Fibroblast of skin of abdomen (primary cell): ENCODE measurements around the gene COTL1.

Experiments used
- DNase-seq: peaks from one replicate; pipeline ENCODE4 v3.0.0-alpha.2; 2013

COTL1 gene

GRCh38 chr16:84547546-84548061 is 70.3 kb downstream of the COTL1 start:
- DNase-seq: no peak

- DNase-seq: no peak
These were observed 71.0 kb downstream of the COTL1 start for GRCh38 chr16:84546669-84547545.

DNA sequence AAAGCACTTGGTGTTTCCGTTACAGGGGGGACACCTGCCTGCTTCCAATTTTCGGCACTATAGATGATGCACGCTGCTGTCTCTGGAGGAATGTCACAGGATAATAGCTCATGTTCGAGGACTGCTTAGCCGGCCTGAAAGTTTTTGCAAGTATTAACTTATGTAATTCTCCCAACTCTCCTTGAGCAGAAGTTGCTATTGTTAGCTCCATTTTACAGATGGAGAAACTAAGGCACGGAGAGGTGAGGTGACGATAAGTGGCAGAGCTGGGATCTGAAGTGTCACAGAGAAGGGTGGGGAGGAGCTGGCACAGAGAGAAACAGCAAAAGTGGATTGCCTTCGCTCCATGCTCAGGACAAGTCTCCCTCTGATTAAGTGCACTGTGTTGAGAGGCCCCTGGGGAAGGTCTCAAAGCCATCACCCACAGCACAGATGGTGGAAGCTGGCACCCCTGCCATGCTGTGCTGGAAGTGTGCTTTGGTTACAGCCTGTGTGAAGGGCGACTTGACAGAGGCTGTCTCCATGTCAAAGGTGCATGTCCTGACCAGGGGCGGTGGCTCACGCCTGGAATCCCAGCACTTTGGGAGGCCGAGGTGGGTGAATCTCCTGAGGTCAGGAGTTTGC is 72.7 kb downstream of the COTL1 start:
- DNase-seq: no peak

GRCh38 chr16:84544031-84544773 is 73.7 kb downstream of the COTL1 start:
- no peak for DNase-seq

GRCh38 chr16:84543253-84543652 is 74.6 kb downstream of the COTL1 start:
- DNase-seq: no peak

DNA sequence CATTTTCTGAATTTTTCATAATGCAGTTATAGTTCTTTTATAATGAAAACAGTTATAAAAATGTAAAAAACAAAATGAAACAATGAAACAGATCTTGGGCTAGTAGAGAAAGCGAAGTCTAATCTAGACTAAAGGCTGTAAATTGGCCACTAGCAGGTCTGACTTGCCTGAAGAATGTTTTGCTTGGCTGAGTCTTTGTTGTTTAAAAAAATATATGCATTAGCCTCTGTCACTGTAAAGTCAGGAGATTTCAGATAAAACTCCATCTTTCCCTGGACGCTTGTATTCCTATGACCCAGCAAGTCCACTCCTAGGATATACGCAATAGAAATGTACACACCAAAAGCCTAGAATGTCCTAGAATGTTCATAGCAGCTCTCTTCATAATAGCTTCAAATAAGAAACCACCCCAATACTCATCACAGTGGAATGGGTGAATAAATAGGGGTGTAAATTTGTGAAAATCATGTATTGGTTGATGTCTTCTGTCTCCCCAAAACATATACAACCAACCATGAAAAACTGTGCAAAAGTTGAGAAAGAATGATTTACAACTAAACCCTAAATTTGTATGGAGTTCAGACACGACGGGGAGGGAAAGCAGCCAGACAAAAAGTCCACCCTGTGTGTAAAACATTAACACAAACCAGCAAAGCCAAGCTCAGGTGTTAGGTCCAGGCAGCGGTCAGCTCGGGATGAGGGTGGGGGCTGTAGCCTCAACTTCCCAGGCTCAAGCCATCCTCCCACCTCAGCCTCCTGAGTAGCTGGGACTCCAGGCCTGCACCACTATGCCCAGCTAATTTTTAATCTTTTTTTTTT is 75.7 kb downstream of the COTL1 start:
- DNase-seq: no peak

DNA sequence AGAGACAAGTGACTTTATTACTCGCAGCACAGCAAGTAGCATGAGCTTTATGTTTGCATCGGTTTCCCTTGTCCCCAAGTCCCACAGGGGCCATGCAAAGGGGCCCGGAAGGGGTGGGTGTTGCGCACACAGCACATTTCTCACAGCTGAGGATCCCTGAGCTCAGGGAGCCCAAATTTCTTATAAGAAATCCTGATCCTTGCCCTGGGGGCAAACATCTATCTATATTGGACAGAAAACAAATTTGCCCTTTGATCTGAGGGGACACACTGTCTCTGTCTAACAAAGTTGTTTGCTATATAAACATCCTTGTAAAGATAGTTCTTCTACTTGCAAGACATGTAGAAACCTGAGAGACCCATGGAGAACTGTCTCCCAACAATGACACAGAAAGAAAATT is 77.7 kb downstream of the COTL1 start:
- DNase-seq: no peak

DNA sequence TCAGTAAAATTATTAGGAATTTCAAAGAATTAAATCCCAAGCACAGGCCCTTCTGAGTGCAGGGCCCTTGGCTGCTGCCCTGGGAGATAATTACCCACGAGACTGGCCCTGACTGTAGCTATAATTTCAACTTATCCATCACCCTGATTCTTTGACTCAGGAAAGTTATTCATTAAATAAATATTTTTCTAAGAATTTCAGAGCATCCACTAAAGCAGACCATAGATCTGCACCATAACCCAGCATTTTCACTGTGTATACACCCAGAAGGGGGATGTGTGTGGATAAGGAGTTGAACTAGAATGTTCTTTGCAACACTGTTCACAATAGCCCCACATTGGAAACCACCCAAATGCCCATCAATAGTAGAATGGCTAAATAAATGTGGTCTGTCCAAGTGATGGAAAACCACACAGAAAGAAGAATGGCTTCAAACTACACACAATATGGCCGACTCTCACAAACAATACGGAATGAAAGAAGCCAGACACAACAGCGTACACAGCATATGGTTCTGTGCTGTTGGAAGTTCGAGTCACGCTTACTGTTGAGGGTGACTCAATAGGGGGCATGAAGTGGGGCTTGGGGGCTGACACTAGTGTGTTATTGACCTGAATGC is 79.5 kb downstream of the COTL1 start:
- DNase-seq: no peak

GRCh38 chr16:84537491-84538151 is 80.3 kb downstream of the COTL1 start:
- peak; percentile 38 for DNase-seq

DNA sequence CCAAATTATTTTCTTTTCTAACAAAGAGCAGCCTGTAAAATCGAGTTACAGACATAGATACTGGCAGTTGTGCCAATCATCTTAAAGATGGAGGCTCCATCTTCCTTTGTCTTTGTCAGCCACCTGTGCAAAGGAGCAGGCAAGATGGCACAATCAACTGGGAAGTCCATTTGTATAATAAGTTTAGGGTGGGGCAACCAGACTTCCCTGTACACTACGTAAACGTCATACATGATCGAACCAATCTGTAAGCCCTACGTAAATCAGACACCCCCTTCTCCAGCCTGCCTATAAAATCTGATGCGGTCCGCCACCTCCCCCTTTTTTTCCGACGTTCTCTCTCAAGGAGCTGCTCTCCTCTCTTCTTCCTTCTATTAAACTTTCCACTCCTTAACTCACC is 82.0 kb downstream of the COTL1 start:
- DNase-seq: no peak

- no peak for DNase-seq
These were observed 82.5 kb downstream of the COTL1 start for GRCh38 chr16:84535408-84535807.

- DNase-seq: no peak
These were observed 83.1 kb downstream of the COTL1 start for GRCh38 chr16:84534815-84535214.

- no peak for DNase-seq
These were observed 84.9 kb downstream of the COTL1 start for GRCh38 chr16:84532855-84533486.

- DNase-seq: peak; percentile 96
These were observed 85.6 kb downstream of the COTL1 start for GRCh38 chr16:84532291-84532724.

DNA sequence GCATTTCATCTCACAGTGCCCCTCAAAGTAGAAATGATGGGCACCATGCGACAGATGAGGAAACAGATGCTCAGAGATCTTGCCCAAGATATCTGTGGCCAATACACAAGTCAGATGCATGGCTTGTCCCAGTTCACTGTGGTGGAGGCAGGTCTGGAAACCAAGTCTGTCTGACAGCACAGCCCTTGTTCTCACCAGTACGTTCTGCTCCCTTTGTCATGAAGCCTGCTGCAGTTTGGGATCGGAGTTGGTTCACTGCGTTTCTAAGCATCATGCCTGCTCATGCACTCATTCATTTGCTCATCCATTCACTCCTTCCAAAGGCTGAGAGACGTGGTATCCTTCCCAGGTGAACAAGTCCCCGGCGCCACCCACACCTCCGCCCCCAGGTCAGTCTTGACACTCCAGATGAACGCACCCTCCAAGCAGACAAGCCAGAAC is 86.2 kb downstream of the COTL1 start:
- DNase-seq: no peak

DNA sequence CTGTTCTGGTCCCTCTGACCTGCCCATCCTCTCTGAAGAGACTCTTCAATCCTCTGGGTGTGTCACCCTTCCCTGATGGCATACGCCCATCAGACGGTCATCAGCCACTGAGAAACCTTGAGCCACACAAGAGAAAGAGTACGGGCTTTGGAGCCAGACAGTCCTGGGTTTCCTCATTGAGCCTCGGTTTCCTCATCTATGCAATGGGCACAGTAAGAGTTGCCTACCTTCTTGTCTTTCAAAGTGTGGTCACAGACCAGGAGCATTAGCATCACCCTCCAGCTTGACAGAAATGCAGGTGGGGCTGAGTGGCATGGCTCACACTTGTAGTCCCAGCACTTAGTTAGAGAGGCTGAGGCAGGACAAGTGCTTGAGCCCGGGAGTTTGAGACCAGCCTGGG is 87.3 kb downstream of the COTL1 start:
- no peak for DNase-seq

DNA sequence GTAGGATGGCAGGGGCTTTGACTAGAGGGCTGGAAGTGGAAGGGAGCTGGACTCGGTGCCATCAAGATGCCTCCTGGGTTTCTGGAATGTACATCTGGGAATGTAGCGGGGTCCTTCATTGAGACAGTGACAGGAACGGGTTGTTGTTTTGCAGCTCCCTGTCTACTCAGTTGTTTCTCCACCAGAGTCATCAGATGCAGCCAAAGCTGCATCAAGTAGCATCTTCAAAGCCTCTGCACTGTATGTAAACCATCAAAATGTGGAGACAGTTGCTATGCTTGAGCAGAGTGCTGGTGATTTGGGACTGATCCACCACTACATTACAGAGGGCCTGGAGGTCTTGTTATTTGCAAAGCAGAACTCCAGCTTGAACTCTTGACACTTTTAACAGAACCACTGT is 88.3 kb downstream of the COTL1 start:
- no peak for DNase-seq

DNA sequence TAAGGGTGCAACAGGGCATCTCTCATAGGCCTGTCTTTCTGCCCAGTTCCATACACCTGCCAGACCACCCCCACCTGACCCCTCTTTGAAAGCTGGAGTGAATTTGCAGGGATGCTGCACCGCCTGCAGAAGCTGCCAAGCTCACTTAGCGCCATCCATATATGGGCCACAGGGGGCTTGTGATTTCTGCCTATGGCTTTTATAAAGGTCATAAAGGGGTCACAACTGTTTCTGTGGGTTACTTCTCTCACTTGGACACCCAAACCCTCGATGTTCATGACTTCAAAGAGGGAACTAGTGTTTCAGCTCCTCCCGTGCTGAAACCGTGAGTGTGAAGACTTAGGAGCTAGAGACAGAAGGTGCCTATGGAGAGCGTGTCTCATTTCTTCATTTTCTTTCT is 89.6 kb downstream of the COTL1 start:
- no peak for DNase-seq

DNA sequence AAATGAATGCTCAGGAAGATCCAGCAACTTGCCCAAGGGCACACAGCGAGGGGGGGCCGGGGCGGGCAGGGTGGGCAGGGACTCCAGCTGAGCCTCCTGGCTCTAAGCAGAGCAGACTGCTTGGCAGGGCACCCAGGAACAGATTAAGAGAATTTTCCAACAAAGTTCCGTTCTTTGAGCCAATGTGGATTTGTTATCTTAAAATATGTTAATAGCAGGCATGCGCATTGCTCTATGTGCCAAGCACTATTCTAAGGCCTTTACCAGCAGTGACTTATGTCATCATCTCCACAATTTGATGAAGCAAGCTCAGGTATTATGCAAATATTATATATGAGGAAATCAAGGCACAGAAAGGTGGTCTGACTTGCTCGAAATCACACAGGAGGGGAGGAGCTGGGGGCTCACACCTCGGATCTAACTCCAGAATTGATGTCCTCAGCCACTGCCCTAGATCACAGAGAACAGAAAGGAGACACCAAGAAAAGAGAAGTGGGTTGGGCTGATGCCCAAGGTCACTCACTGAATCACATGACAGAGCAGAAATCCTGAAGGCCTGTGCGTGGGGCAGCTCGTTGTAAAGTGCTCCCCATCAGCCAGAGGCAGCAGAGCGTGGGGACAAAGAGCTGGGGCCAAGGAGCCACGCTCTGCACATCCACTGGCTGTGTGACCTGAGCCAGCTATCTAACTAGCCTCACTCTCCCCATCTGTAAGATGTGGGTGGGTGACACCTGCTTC is 90.2 kb downstream of the COTL1 start:
- no peak for DNase-seq
